Measurements from ENCODE around the gene CRIM1. TPM values are rescaled to one million over a fixed set of nuclear protein-coding genes. Genes with fewer than 3 reads are reported as not detected.

The CRIM1 gene
- polyA plus RNA-seq, 4 donors, result 0.89 to 26.2 (median 9.2) TPM

DNA sequence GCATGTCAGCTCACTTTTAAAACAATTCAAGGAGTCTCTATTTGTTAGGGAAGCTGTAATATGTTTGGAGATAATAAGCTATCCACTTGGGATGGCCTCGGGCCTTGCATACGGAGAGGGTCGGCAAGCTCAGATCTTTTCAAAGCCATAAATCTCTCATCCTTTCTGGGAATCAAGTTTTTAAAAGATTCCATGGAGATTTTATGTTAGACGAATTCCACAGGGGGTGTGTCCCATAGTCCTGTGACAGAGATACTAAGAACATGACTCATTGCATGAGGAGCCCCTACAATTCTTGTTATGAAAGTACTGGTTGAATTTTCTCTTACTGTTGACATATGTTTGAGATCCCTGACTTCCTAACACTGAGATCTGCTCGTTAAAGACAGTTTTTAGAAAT lies 133.7 kb downstream of the CRIM1 start:
- Histone ChIP-seq H3K27me3 (ENCODE audit: control insufficient read depth in 3 of 3, insufficient read depth in 3 of 3, low read length in 3 of 3) (no peaks in the 10 kb centered on the region), H3K36me3 (ENCODE audit: control insufficient read depth in 3 of 3, insufficient read depth in 2 of 3, low read depth in 1 of 3, low read length in 3 of 3) (peaks cover 0 to 13% (median 0%) of the 10 kb centered on the region in 3 donors), H3K9me3 (ENCODE audit: control insufficient read depth in 2 of 2, insufficient read depth in 1 of 2, low read depth in 1 of 2, low read length in 1 of 2) (no peaks in the 10 kb centered on the region), H3K4me1 (ENCODE audit: control insufficient read depth in 3 of 3, insufficient read depth in 2 of 3, low read depth in 1 of 3, low read length in 2 of 3) (no peaks in the 10 kb centered on the region), H3K4me3 (ENCODE audit: low read depth in 1 of 3, low read length in 3 of 3) (no peak overlapping the region), H3K27ac (ENCODE audit: low read depth in 1 of 3, low read length in 2 of 3) (no peak overlapping the region)
- 73 to 87% (median 80%) methylated on average over 5 of the region's 5 CpGs for WGBS, 3 donors
- FAIRE-seq (no peak), DNase-seq (no peak)

DNA sequence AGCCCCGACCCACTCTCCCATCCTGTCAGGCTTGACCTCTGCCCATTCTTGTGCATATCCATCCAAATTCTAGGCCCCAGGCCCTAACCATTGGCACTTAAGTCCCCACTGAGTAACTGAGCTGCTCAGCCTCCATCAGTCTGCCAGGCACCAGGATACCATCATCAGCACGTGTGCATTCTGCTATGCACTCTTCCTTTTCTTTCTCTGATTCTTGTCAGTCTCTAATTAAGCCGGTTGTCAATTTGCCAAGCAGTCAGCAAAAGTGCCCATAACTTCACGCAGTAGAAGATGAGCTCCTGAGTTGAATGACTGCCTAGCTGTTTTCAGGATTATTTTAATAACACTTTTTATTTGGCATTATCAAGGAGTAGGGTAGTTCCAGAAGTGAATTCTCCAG lies 135.2 kb downstream of the CRIM1 start:
- H3K4me1 ChIP-seq (ENCODE audit: control insufficient read depth in 3 of 3, insufficient read depth in 2 of 3, low read depth in 1 of 3, low read length in 2 of 3), result no peaks in the 10 kb centered on the region
- 83 to 95% (median 94%) methylated on average over 4 of the region's 4 CpGs for WGBS, 3 donors
- DNase-seq, result no peak
- H3K36me3 ChIP-seq (ENCODE audit: control insufficient read depth in 3 of 3, insufficient read depth in 2 of 3, low read depth in 1 of 3, low read length in 3 of 3), result peaks cover 0 to 10% (median 0%) of the 10 kb centered on the region in 3 donors
- H3K4me3 ChIP-seq (ENCODE audit: low read depth in 1 of 3, low read length in 3 of 3), result no peak overlapping the region
- H3K27ac ChIP-seq (ENCODE audit: low read depth in 1 of 3, low read length in 2 of 3), result no peak overlapping the region
- FAIRE-seq, result no peak
- no peaks in the 10 kb centered on the region for H3K27me3 ChIP-seq (ENCODE audit: control insufficient read depth in 3 of 3, insufficient read depth in 3 of 3, low read length in 3 of 3)
- H3K9me3 ChIP-seq (ENCODE audit: control insufficient read depth in 2 of 2, insufficient read depth in 1 of 2, low read depth in 1 of 2, low read length in 1 of 2), result no peaks in the 10 kb centered on the region

DNA sequence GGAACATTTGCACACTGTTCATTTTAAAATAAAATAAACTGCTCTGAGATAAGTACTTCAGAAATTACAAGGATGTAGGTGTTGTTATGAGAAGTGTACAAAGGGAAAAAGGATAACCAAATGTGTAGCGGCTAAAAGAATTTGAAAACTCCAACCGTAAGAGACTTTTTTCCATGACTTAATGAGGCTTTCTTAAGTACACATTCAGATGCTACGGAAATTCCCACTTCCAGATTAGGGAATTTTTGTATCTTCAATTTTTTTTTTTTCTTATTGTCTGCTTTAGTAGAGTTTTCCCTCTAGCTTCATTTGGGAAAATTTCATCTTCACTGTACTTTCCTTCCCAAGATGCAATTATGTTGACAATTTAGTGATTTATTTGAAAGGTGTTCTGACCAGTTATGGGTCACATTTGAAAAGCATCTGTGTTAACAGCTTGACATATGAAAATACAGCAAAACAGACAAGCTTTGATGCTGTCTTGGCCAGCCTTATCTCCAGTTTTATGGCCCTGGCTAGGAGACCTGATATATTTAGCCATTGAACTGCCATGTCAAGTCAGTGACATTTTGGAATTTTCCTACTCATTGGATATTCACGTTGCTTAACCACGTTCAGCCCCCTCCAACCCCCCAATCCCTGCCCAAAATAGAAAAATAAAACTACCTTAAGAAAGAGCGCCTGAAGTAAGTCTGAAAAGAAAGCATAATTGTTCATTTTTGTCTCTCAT lies 136.8 kb downstream of the CRIM1 start:
- Histone ChIP-seq H3K27ac (ENCODE audit: low read depth in 1 of 3, low read length in 2 of 3) (peak overlapping the region in 1 of 3 donors; percentile 5), H3K27me3 (ENCODE audit: control insufficient read depth in 3 of 3, insufficient read depth in 3 of 3, low read length in 3 of 3) (no peaks in the 10 kb centered on the region), H3K36me3 (ENCODE audit: control insufficient read depth in 3 of 3, insufficient read depth in 2 of 3, low read depth in 1 of 3, low read length in 3 of 3) (peaks cover 0 to 10% (median 0%) of the 10 kb centered on the region in 3 donors), H3K4me1 (ENCODE audit: control insufficient read depth in 3 of 3, insufficient read depth in 2 of 3, low read depth in 1 of 3, low read length in 2 of 3) (no peaks in the 10 kb centered on the region), H3K4me3 (ENCODE audit: low read depth in 1 of 3, low read length in 3 of 3) (no peak overlapping the region), H3K9me3 (ENCODE audit: control insufficient read depth in 2 of 2, insufficient read depth in 1 of 2, low read depth in 1 of 2, low read length in 1 of 2) (no peaks in the 10 kb centered on the region)
- DNase-seq (no peak), FAIRE-seq (no peak)
- WGBS, 3 donors, result 69 to 86% (median 79%) methylated on average over 6 of the region's 6 CpGs

DNA sequence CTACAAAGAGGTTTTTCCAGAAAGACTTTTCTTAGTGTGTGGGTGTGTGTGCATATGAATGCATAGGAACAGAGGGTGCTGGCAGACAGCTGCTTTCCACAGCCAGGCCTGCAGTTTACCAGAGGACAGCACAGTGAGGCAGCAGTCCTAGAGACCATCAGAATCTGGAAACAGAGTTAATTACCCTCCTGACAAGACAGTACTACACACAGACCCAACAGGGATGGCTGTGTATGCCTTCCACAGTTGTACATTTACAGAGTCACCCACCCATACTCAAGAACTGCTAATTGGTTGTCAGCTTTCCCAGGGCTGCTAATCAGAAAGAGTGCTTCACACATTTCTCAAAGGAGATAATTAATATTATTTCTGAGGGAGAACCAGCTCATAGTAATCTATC lies 137.7 kb downstream of the CRIM1 start:
- DNase-seq, result no peak
- Histone ChIP-seq H3K9me3 (ENCODE audit: control insufficient read depth in 2 of 2, insufficient read depth in 1 of 2, low read depth in 1 of 2, low read length in 1 of 2) (no peaks in the 10 kb centered on the region), H3K4me3 (ENCODE audit: low read depth in 1 of 3, low read length in 3 of 3) (no peak overlapping the region), H3K27ac (ENCODE audit: low read depth in 1 of 3, low read length in 2 of 3) (no peak overlapping the region), H3K4me1 (ENCODE audit: control insufficient read depth in 3 of 3, insufficient read depth in 2 of 3, low read depth in 1 of 3, low read length in 2 of 3) (no peaks in the 10 kb centered on the region), H3K36me3 (ENCODE audit: control insufficient read depth in 3 of 3, insufficient read depth in 2 of 3, low read depth in 1 of 3, low read length in 3 of 3) (peaks cover 0 to 8% (median 0%) of the 10 kb centered on the region in 3 donors), H3K27me3 (ENCODE audit: control insufficient read depth in 3 of 3, insufficient read depth in 3 of 3, low read length in 3 of 3) (no peaks in the 10 kb centered on the region)
- FAIRE-seq, result no peak

DNA sequence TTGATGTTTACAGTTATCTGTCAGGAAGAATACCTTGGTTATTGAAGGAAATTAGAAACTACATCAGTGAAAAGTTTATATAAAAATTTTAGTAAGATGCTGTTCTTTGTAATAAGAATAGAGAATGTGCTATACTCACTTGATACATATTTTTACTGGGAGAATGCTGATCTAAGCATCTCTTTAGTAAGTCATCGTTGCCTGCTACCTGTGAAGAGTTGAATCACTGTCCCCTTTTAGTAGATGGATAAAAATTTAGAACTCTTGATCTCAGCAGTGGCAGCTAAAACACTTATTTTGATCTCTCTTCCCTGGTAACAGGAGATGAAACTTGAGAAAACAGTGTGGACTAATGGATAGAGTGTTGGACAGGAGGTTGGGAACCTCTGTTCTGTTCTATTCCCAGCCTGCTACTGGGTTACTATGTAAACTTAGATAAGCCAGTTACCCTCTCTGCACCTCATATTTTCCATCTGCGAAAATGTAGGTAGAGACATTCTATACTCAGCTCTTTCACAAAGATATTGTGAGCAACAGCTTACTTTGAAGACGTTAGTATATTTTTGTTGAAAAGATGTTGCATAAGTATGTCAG lies 142.1 kb downstream of the CRIM1 start:
- WGBS, 3 donors, result 87 to 90% (median 90%) methylated on average over 3 of the region's 3 CpGs
- H3K9me3 ChIP-seq (ENCODE audit: control insufficient read depth in 2 of 2, insufficient read depth in 1 of 2, low read depth in 1 of 2, low read length in 1 of 2), result no peaks in the 10 kb centered on the region
- H3K27me3 ChIP-seq (ENCODE audit: control insufficient read depth in 3 of 3, insufficient read depth in 3 of 3, low read length in 3 of 3), result no peaks in the 10 kb centered on the region
- no peaks in the 10 kb centered on the region for H3K4me1 ChIP-seq (ENCODE audit: control insufficient read depth in 3 of 3, insufficient read depth in 2 of 3, low read depth in 1 of 3, low read length in 2 of 3)
- no peak for FAIRE-seq
- peaks cover 0 to 10% (median 0%) of the 10 kb centered on the region in 3 donors for H3K36me3 ChIP-seq (ENCODE audit: control insufficient read depth in 3 of 3, insufficient read depth in 2 of 3, low read depth in 1 of 3, low read length in 3 of 3)
- no peak for DNase-seq
- H3K27ac ChIP-seq (ENCODE audit: low read depth in 1 of 3, low read length in 2 of 3), result no peak overlapping the region
- H3K4me3 ChIP-seq (ENCODE audit: low read depth in 1 of 3, low read length in 3 of 3), result no peak overlapping the region

DNA sequence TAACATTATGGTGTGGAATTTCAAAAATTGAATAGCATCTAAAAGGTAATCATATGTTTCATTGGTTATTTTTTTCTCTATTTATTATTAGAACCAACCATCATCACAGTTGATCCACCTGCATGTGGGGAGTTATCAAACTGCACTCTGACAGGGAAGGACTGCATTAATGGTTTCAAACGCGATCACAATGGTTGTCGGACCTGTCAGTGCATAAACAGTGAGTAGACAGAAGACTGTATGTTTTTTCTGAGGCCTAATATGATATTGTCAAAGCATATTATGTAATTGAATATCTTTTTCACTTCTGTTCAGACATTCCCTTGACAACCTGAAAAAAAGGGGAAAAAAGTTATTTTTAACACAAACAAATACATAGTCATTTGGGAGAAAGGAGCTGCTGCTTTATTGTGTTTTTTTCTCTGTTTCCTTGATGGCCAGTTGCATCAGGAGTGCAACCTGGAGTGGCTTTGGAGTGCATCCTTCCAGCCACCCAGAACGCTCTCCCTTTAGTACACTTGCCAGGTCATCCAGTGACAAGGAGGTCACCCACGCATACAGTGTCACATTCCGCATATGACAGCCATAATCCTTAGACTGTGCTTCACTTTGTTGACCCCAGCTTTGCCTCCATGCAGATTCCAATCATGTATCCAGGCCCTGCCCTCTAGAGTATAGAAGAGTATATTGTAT lies 143.7 kb downstream of the CRIM1 start:
- WGBS, 3 donors, result 91 to 94% (median 92%) methylated on average over 6 of the region's 6 CpGs
- Histone ChIP-seq H3K4me3 (ENCODE audit: low read depth in 1 of 3, low read length in 3 of 3) (no peak overlapping the region), H3K27ac (ENCODE audit: low read depth in 1 of 3, low read length in 2 of 3) (no peak overlapping the region), H3K9me3 (ENCODE audit: control insufficient read depth in 2 of 2, insufficient read depth in 1 of 2, low read depth in 1 of 2, low read length in 1 of 2) (no peaks in the 10 kb centered on the region), H3K36me3 (ENCODE audit: control insufficient read depth in 3 of 3, insufficient read depth in 2 of 3, low read depth in 1 of 3, low read length in 3 of 3) (peaks cover 0 to 13% (median 0%) of the 10 kb centered on the region in 3 donors), H3K27me3 (ENCODE audit: control insufficient read depth in 3 of 3, insufficient read depth in 3 of 3, low read length in 3 of 3) (no peaks in the 10 kb centered on the region), H3K4me1 (ENCODE audit: control insufficient read depth in 3 of 3, insufficient read depth in 2 of 3, low read depth in 1 of 3, low read length in 2 of 3) (no peaks in the 10 kb centered on the region)
- no peak for FAIRE-seq
- no peak for DNase-seq

GRCh38 chr2:36500072-36500471 lies 144.5 kb downstream of the CRIM1 start:
- DNase-seq (no peak), FAIRE-seq (no peak)
- WGBS, 3 donors, result 88 to 92% (median 89%) methylated on average over 7 of the region's 7 CpGs
- no peaks in the 10 kb centered on the region for H3K27me3 ChIP-seq (ENCODE audit: control insufficient read depth in 3 of 3, insufficient read depth in 3 of 3, low read length in 3 of 3)
- no peaks in the 10 kb centered on the region for H3K9me3 ChIP-seq (ENCODE audit: control insufficient read depth in 2 of 2, insufficient read depth in 1 of 2, low read depth in 1 of 2, low read length in 1 of 2)
- H3K36me3 ChIP-seq (ENCODE audit: control insufficient read depth in 3 of 3, insufficient read depth in 2 of 3, low read depth in 1 of 3, low read length in 3 of 3), result peaks cover 0 to 13% (median 0%) of the 10 kb centered on the region in 3 donors
- no peak overlapping the region for H3K27ac ChIP-seq (ENCODE audit: low read depth in 1 of 3, low read length in 2 of 3)
- H3K4me3 ChIP-seq (ENCODE audit: low read depth in 1 of 3, low read length in 3 of 3), result no peak overlapping the region
- H3K4me1 ChIP-seq (ENCODE audit: control insufficient read depth in 3 of 3, insufficient read depth in 2 of 3, low read depth in 1 of 3, low read length in 2 of 3), result no peaks in the 10 kb centered on the region

- DNase-seq, result no peak
- Histone ChIP-seq H3K9me3 (ENCODE audit: control insufficient read depth in 2 of 2, insufficient read depth in 1 of 2, low read depth in 1 of 2, low read length in 1 of 2) (no peaks in the 10 kb centered on the region), H3K27ac (ENCODE audit: low read depth in 1 of 3, low read length in 2 of 3) (no peak overlapping the region), H3K4me3 (ENCODE audit: low read depth in 1 of 3, low read length in 3 of 3) (no peak overlapping the region), H3K4me1 (ENCODE audit: control insufficient read depth in 3 of 3, insufficient read depth in 2 of 3, low read depth in 1 of 3, low read length in 2 of 3) (no peaks in the 10 kb centered on the region), H3K27me3 (ENCODE audit: control insufficient read depth in 3 of 3, insufficient read depth in 3 of 3, low read length in 3 of 3) (no peaks in the 10 kb centered on the region), H3K36me3 (ENCODE audit: control insufficient read depth in 3 of 3, insufficient read depth in 2 of 3, low read depth in 1 of 3, low read length in 3 of 3) (peaks cover 0 to 16% (median 0%) of the 10 kb centered on the region in 3 donors)
- no peak for FAIRE-seq
- WGBS, 3 donors, result 79 to 85% (median 83%) methylated on average over 4 of the region's 4 CpGs
These were observed 146.5 kb downstream of the CRIM1 start for GRCh38 chr2:36502081-36502480.
